GM21367 (cell line): ENCODE measurements around the gene CDH5.

ENCODE experiments used
- ATAC-seq: cut with Tn5 transposase; IDR thresholded peaks from one replicate; pipeline ENCODE4 v1.9.1; 2021; ENCODE audit not compliant: unreplicated experiment

CDH5 gene

GRCh38 chr16:66373667-66374066 lies 7.2 kb downstream of the CDH5 start:
- ATAC-seq: no peak

- no peak for ATAC-seq
Measured at GRCh38 chr16:66374176-66374575, 7.7 kb downstream of the CDH5 start.

- ATAC-seq: no peak
Measured at GRCh38 chr16:66375451-66375850, 9.0 kb downstream of the CDH5 start.

- no peak for ATAC-seq
Measured at GRCh38 chr16:66376114-66376513, 9.6 kb downstream of the CDH5 start.

- ATAC-seq: no peak
Measured at GRCh38 chr16:66376577-66377305, 10.2 kb downstream of the CDH5 start.

- ATAC-seq: no peak
Measured at GRCh38 chr16:66377324-66377723, 10.8 kb downstream of the CDH5 start.

- ATAC-seq: no peak
Measured at GRCh38 chr16:66378741-66379570, 12.5 kb downstream of the CDH5 start.

GRCh38 chr16:66379571-66379941 lies 13.1 kb downstream of the CDH5 start:
- ATAC-seq: no peak

- ATAC-seq: no peak
Measured at GRCh38 chr16:66380421-66380820, 13.9 kb downstream of the CDH5 start.

- ATAC-seq: no peak
Measured at GRCh38 chr16:66381585-66382170, 15.2 kb downstream of the CDH5 start.

GRCh38 chr16:66382171-66382965 lies 15.9 kb downstream of the CDH5 start:
- ATAC-seq: no peak

GRCh38 chr16:66382966-66383299 lies 16.4 kb downstream of the CDH5 start:
- no peak for ATAC-seq

- ATAC-seq: no peak
Measured at GRCh38 chr16:66383551-66383950, 17.1 kb downstream of the CDH5 start.

- no peak for ATAC-seq
Measured at GRCh38 chr16:66385415-66385814, 18.9 kb downstream of the CDH5 start.

- no peak for ATAC-seq
Measured at GRCh38 chr16:66386629-66387622, 20.4 kb downstream of the CDH5 start.

- ATAC-seq: no peak
Measured at GRCh38 chr16:66387817-66388332, 21.4 kb downstream of the CDH5 start.

- ATAC-seq: no peak
Measured at GRCh38 chr16:66388350-66389139, 22.1 kb downstream of the CDH5 start.

GRCh38 chr16:66389256-66390176 lies 23.0 kb downstream of the CDH5 start:
- ATAC-seq: no peak
